Stimulated activated CD4-positive, alpha-beta T cell treated with anti-CD3 and anti-CD28 coated beads, Interleukin-4, amount 100 ng/mL, for 48 hours (primary cell): ENCODE measurements around the gene CNTN4.

Source experiments
- DNase-seq, 2 donors: peaks; one replicate each; pipeline ENCODE4 v3.0.0-alpha.2; 2020; ENCODE audit warnings: low read depth in 2 of 2

CNTN4 gene

GRCh38 chr3:3031326-3031725 is 932.7 kb downstream of the CNTN4 start:
- no peak for DNase-seq

GRCh38 chr3:3037156-3037555 is 938.5 kb downstream of the CNTN4 start:
- no peak for DNase-seq

GRCh38 chr3:3038201-3038991 is 939.7 kb downstream of the CNTN4 start:
- DNase-seq: no peak

DNA sequence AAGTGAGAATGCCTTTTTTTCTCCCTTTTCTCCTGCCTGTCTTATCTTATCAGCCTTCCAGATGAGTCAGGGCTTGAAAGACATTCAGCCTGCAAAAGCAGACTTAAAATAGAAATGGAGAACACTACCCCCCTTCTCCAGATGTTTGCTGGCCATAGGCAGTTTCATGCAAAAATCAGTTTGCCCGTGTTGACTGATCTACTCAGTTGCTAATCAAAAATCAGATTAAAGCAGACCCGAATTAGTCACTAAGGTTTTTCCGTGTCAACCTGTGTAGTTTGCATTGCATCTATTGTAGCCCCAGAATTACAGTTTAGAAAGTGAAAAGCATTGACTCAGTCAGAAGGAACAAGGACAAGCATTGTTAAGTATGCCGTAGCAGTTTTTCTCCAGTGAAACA is 955.3 kb downstream of the CNTN4 start:
- no peak for DNase-seq

GRCh38 chr3:3059645-3060044 is 961.0 kb downstream of the CNTN4 start:
- no peak for DNase-seq

GRCh38 chr3:3064297-3064696 is 965.6 kb downstream of the CNTN4 start:
- DNase-seq: no peak

- DNase-seq: no peak
Observed at GRCh38 chr3:3065876-3066275, 967.2 kb downstream of the CNTN4 start.

DNA sequence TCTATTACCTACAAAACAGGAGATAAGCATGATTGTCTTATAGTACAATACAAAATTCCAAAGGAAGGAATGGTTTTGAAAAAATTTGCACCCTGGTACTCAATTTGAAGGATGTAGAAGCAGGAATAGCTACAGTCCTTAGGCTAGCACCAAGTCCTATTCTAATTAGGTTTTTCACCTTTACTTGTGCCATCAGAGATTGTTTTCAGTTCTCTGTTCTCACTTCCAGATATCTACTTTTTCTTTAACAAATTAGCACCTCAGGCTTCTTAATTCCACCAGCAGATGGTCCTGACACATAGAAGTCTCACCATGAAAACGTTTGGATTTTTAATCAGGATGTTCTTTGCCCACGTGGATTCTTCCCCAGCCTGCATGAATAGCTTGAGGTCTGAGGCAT is 967.7 kb downstream of the CNTN4 start:
- no peak for DNase-seq

- no peak for DNase-seq
Observed at GRCh38 chr3:3066910-3067309, 968.2 kb downstream of the CNTN4 start.

DNA sequence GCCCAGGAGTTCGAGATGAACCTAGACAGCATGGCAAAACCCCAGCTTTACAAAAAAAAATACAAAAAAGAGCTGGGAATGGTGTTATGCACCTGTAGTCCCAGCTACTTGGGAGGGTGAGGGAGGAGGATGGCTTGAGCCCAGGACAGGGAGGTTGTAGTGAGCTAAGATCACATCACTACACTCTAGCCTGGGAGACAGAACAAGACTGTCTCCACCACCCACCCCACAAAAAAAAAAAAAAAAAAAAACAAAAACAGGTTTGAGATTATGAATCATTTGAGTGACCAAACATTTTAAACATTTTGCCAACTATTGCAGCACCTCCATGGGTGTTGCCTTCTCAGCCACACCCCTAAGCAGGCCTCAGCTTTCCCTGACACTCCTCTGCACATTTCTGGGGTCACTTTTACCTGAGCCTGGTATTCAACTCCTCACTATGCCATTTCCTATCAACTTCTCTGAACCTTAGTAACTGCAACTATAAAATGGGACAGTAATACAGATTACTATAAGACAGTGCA is 969.8 kb downstream of the CNTN4 start:
- no peak for DNase-seq

DNA sequence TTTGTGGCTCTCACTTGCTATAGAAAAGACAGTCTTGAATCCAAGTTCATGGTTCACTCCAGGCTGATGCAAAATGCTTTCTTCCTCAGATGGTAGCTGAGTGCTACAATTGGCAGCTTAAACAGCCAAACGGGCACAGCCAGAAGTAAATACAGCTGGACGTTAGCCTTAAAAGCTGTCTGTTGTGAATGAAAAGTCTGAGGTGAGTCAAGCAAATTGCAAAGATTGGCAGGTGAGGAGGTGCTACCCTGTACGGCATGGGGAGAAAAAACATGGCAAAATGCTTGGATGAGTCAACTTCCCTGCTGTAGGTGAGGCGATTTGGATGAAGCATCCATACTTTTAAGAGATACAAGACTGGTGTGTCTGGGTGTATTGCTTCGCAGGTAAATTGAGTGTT is 971.1 kb downstream of the CNTN4 start:
- DNase-seq: no peak

GRCh38 chr3:3071136-3071535 is 972.5 kb downstream of the CNTN4 start:
- no peak for DNase-seq

DNA sequence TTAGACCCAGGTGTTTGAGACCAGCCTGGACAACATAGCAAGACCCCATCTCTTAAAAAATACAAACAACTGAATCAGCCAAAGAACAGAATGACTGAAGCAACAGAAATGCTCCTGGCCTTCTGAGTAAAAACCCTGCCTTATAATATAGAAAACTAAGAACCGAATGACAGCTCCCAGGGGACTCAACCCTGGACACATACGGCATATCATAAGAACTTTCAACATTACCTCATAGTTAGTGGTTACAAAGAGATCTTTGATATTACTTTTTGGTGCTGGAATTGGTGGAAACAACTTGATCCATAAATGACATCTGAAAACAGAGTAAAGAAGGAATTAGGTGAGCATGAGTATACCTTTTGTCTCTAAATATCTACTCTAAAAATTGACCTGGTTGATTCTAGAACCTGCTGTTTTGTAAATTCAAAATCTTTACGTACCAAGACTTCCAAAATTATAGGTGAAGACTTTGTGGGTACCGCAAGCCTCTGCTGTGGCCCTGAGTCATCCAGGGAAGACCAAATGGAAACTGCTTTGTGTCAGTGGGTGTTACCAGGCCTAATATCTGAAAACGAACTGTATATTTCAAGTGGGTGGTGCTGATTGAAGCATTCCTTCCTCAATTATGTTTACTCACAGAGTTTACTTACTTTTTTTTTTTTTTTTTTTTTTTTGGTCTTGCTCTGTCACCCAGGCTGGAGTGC is 976.0 kb downstream of the CNTN4 start:
- DNase-seq: no peak

DNA sequence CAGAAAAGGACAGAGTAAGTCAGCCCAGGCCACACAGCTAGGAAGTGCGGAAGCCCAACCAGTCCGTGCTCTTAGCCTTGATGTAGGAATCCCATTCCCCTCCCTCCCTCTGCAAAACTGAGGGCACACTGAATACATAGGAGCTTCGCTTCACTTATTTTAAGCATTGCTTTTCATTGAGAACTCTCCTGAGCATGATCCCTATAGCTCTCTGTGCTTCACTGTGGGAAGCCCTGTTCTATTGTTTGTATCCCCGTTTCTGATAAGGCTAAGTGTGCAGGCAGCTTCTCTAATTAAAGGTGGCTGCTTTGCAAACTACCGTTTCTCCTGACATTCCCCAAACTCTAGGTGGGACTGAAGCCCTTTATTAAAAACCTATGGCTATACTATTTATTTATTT is 981.6 kb downstream of the CNTN4 start:
- DNase-seq: no peak

- no peak for DNase-seq
Observed at GRCh38 chr3:3081381-3082233, 982.9 kb downstream of the CNTN4 start.

- no peak for DNase-seq
Observed at GRCh38 chr3:3082234-3082924, 983.7 kb downstream of the CNTN4 start.

- no peak for DNase-seq
Observed at GRCh38 chr3:3084890-3085289, 986.2 kb downstream of the CNTN4 start.

- no peak for DNase-seq
Observed at GRCh38 chr3:3085782-3086181, 987.1 kb downstream of the CNTN4 start.

DNA sequence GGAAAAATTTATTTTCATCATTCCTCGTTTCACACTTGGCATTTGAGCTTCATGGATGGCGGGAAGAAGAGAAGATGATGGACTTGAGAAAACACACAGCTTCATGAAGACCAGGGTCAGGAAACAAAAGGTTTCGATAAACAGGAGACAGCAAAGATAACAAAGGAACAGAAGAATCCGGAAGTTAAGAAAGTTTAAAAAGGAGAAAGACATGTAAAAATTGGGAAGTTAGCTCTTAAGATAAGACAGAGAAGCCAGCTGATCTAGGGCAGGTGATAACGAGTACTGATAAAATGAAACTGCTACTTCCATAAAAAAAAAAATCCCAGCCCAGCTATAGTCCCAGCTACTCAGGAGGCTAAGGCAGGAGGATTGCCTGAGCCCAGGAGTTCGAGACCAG is 987.6 kb downstream of the CNTN4 start:
- DNase-seq: no peak

DNA sequence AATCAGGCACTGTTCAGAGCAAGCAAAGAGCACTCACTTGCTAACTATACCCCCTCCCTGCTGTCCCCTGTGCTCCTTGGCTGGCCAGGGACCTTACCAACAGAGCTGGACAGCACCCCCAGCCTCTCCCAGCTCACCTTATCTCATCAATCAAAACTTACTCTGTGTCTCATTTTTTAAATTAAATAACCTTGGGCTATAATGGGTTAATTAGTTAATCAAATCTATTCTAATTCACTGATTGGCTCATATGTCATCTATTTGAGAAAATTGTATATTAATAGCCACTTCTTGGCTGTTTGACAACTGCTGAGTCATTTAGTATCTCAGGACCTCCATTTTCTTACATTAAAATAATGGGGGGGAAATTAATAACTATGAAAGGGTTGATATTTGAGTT is 988.6 kb downstream of the CNTN4 start:
- DNase-seq: no peak

DNA sequence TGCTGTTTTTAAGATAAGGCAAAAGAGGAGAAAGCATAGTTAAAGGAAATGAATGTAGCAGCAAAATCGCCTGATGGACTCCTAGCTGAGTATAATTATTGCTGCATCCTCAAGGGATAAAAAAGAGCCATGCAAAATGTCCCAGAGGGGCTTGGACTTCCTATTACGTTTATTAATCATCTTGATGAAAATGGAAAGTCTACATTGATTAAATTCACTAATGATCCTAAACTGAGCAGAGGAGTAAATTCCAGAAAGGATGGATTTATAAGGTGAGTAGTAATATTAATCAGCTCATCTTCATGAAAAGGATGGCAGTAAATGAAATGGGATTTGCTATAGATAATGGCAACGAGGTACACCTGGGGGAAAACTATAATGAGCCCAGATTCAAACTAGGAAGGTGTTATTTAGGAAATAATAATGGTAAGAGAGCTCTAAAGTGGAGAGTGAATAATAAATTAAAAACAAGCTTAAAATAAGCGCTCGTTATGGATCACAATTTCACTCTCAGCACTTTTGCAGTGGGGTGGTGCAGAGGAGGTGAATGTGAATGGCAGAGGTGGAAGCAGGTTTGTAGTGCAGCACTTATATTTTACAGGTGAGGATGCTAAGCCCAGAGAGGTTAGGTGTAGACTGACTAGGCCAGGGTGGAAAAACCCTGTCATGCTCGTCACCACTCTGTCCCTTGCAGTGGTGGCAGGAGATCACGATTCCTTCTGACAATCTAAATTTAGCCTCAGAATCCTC is 989.2 kb downstream of the CNTN4 start:
- no peak for DNase-seq
